GM12878 (cell line): ENCODE results near the gene KLRK1. TPM values are rescaled to one million over a fixed set of nuclear protein-coding genes. Genes with fewer than 3 reads are reported as not detected.

Experiments used
- EGR1 ChIP-seq, 2 experiments: IDR thresholded peaks; 1 replicate in 1 of 2; 2 replicates in 1 of 2; pipeline ENCODE4 v1.6.1; 2011 to 2012; ENCODE audit warnings: low read depth in 2 of 2, low read length in 2 of 2, borderline replicate concordance in 1 of 2, mild to moderate bottlenecking in 1 of 2, moderate library complexity in 1 of 2
- EP300 ChIP-seq, 2 experiments: fragments of 150-350 bp in 1 of 2; IDR thresholded peaks; 2 replicates each; pipeline ENCODE4 v1.6.1; 2011 to 2012; ENCODE audit warnings: low read depth in 2 of 2, low read length in 2 of 2, borderline replicate concordance in 1 of 2, improper control_type of control experiment in 1 of 2, inconsistent platforms in 1 of 2; ENCODE audit not compliant: control insufficient read depth in 1 of 2
- ETV6 ChIP-seq, 2 experiments: fragments of 450-650 bp in 1 of 2; IDR thresholded peaks in 1 of 2; conservative IDR thresholded peaks in 1 of 2; 2 replicates each; pipeline ENCODE4 v1.6.1; 2014; ENCODE audit warnings: antibody characterized with exemption in 1 of 2, borderline replicate concordance in 1 of 2, low read depth in 1 of 2, mild to moderate bottlenecking in 1 of 2, moderate library complexity in 1 of 2
- FOXM1 ChIP-seq: IDR thresholded peaks from 2 replicates; pipeline ENCODE4 v1.6.1; 2012; ENCODE audit warnings: low read depth, mild to moderate bottlenecking, inconsistent platforms, low read length, moderate library complexity
- HCFC1 ChIP-seq: fragments of 150-350 bp; IDR thresholded peaks from 2 replicates; pipeline ENCODE4 v1.6.1; 2014; ENCODE audit warnings: low read length
- HDAC2 ChIP-seq: fragments of 200-600 bp; sonication (generic); IDR thresholded peaks from 2 replicates; pipeline ENCODE4 v1.6.1; 2017
- IKZF1 ChIP-seq: fragments of 450-650 bp; conservative IDR thresholded peaks from 2 replicates; pipeline ENCODE4 v1.6.1; 2017; ENCODE audit warnings: antibody characterized with exemption, mild to moderate bottlenecking
- IKZF2 ChIP-seq, 2 experiments: fragments of 450-650 bp; IDR thresholded peaks; 2 replicates each; pipeline ENCODE4 v1.6.1; 2017; ENCODE audit warnings: mild to moderate bottlenecking in 2 of 2, moderate library complexity in 2 of 2
- MEF2B ChIP-seq: fragments of 450-650 bp; IDR thresholded peaks from 2 replicates; pipeline ENCODE4 v1.6.1; 2018; ENCODE audit warnings: mild to moderate bottlenecking, moderate library complexity; ENCODE audit not compliant: partially characterized antibody, poor library complexity, severe bottlenecking
- NBN ChIP-seq: fragments of 450-650 bp; IDR thresholded peaks from 2 replicates; pipeline ENCODE4 v1.6.1; 2016
- NFIC ChIP-seq: IDR thresholded peaks from 2 replicates; pipeline ENCODE4 v1.6.1; 2012; ENCODE audit warnings: low read depth, mild to moderate bottlenecking, inconsistent platforms, low read length, moderate library complexity
- POLR2A ChIP-seq: IDR thresholded peaks from 2 replicates; pipeline ENCODE4 v1.6.1; 2011; ENCODE audit warnings: low read depth, mild to moderate bottlenecking, low read length
- RCOR1 ChIP-seq: conservative IDR thresholded peaks from 2 replicates; pipeline ENCODE4 v1.6.1; 2012; ENCODE audit warnings: low read depth, low read length, improper control_type of control experiment
- RUNX3 ChIP-seq: IDR thresholded peaks from 2 replicates; pipeline ENCODE4 v1.6.1; 2012; ENCODE audit warnings: low read length, inconsistent platforms
- SMAD5 ChIP-seq: IDR thresholded peaks from 2 replicates; pipeline ENCODE4 v1.6.1; 2016; ENCODE audit warnings: antibody characterized with exemption, low read depth
- TBL1XR1 ChIP-seq: IDR thresholded peaks from 2 replicates; pipeline ENCODE4 v1.6.1; 2012; ENCODE audit warnings: low read depth, low read length, improper control_type of control experiment
- TCF12 ChIP-seq: IDR thresholded peaks from 2 replicates; pipeline ENCODE4 v1.6.1; 2011; ENCODE audit warnings: low read depth, mild to moderate bottlenecking, low read length
- polyA plus RNA-seq, 11 experiments: library from polyadenylated mRNA; depleted of rRNA in 4 of 11; unstranded in 6 of 11; stranded (reverse) in 5 of 11; fragments of >200 nt; fragmentation: Nextera tagmentation in 4 of 11; fragmentation: Illumina TruSeq in 1 of 11; extraction: Ambion mirVana in 4 of 11; extraction: Trizol in 1 of 11; gene quantifications; 1 replicate in 1 of 11; 2 replicates in 10 of 11; pipeline versions ENCODE4 v1.2.1 to v1.2.3, GENCODE V29; 2011 to 2016; ENCODE audit warnings: inconsistent platforms in 2 of 11, missing spikeins in 2 of 11, low read depth in 1 of 11
- total RNA-seq, 4 experiments: library from RNA; depleted of rRNA in 3 of 4; stranded (reverse); fragments of >200 nt in 3 of 4; fragmentation: Illumina TruSeq in 1 of 4; extraction: Trizol in 1 of 4; gene quantifications; 2 replicates each; pipeline versions ENCODE4 v1.2.1 to v1.2.3, GENCODE V29; 2013 to 2021
- TF ChIP-seq, protein P1 (sequence below): fragments of 450-650 bp; IDR thresholded peaks from 2 replicates; pipeline ENCODE4 v1.6.1; 2017; ENCODE audit warnings: mild to moderate bottlenecking
- TF ChIP-seq, protein P2 (sequence below): fragments of 450-650 bp; IDR thresholded peaks from 2 replicates; pipeline ENCODE4 v1.6.1; 2017; ENCODE audit warnings: mild to moderate bottlenecking, low read depth, inconsistent platforms; ENCODE audit not compliant: poor library complexity, severe bottlenecking
- TF ChIP-seq, protein P3 (sequence below): IDR thresholded peaks from 2 replicates; pipeline ENCODE4 v1.6.1; 2011; ENCODE audit warnings: borderline replicate concordance, low read depth, mild to moderate bottlenecking, moderate library complexity, mixed read lengths, low read length; ENCODE audit not compliant: insufficient read depth; ENCODE audit errors: extremely low read length
- TF ChIP-seq, protein P4 (sequence below): IDR thresholded peaks from 2 replicates; pipeline ENCODE4 v1.6.1; 2012; ENCODE audit warnings: mild to moderate bottlenecking, low read depth, low read length

The KLRK1 gene
- total and polyA plus RNA-seq, 10 of the 15 experiments (the other 5 are each of a cell fraction or from before 2014, with no cell fraction given): 0.27 to 2.0 (median 0.99) TPM

DNA sequence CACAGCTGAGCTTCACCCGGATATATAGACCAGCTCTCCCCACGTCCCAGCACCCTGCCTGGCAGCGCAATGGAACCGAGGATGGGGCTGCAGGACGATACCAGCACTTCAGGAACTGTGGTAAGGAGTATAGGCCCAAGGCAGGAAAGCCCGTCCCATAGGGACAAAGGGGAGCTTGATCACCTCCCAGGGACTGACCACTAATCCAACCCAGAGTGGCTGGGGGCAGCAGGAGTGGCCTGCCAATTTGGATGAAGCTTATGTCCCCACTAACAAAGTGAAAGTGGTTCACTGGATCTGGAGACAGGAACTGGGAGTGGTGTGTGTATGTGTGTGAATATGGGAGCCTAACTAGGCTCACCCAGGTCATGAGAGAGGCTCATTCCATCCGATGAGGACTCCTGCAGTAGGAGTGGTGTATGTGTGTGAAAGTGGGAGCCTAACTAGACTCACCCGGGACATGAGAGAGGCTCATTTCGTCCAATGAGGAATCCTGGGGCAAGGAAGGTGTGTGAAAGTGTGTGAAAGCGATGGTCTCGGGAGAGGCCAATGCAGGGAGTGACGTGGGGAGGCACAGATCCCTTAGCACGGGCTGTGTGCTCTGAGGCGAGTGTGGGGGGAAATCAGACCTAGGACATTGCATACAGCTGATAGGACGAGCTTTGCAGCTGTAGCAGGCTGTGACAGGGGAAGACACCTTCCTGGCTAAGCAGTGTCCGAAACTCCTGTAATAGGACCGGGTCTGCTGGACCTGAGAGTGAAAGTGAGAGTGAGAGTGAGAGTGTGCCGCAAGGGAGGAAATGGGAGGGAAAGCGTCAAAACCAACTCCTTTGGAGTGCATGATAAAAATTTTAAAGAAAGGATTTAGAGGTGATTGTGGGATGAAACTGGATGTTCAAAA is 25.7 kb downstream of the KLRK1 start (continued):
- TF ChIP-seq RUNX3 (peak; percentile 83), RCOR1 (no peak), SMAD5 (peak; percentile 63; the same call in 1 of the 2 replicates), TCF12 (peak; percentile 85), NBN (0 out of 2 replicates have a peak, but pooled peaks have one; percentile 58), HCFC1 (no peak), MEF2B (peak; percentile 61), TBL1XR1 (peak; percentile 72; the same call in 1 of the 2 replicates), EGR1 (IDR thresholded peaks at IDR 0.05; ENCODE audit: borderline replicate concordance in 1 of 2, low read depth in 2 of 2, low read length in 2 of 2) (peak in 1 of 2 experiments; percentile 59; a peak in 2 of 3 replicates), IKZF2 (IDR thresholded peaks at IDR 0.05) (peak; percentile 86 to 91), FOXM1 (peak; percentile 11; the same call in 1 of the 2 replicates), NFIC (peak; percentile 86), HDAC2 (no peak), IKZF1 (peak; percentile 83; the same call in 1 of the 2 replicates), POLR2A (peak; percentile 75), EP300 (IDR thresholded peaks at IDR 0.05; ENCODE audit: borderline replicate concordance in 1 of 2, control insufficient read depth in 1 of 2, low read depth in 2 of 2, low read length in 2 of 2) (peak in 1 of 2 experiments; percentile 44; a peak in 3 of 4 replicates), ETV6 (conservative IDR thresholded peaks at IDR 0.05 in 1 of 2, IDR thresholded peaks at IDR 0.05 in 1 of 2; ENCODE audit: borderline replicate concordance in 1 of 2, low read depth in 1 of 2) (peak in 1 of 2 experiments; percentile 94; a peak in 2 of 4 replicates)
- TF ChIP-seq, protein P1, sequence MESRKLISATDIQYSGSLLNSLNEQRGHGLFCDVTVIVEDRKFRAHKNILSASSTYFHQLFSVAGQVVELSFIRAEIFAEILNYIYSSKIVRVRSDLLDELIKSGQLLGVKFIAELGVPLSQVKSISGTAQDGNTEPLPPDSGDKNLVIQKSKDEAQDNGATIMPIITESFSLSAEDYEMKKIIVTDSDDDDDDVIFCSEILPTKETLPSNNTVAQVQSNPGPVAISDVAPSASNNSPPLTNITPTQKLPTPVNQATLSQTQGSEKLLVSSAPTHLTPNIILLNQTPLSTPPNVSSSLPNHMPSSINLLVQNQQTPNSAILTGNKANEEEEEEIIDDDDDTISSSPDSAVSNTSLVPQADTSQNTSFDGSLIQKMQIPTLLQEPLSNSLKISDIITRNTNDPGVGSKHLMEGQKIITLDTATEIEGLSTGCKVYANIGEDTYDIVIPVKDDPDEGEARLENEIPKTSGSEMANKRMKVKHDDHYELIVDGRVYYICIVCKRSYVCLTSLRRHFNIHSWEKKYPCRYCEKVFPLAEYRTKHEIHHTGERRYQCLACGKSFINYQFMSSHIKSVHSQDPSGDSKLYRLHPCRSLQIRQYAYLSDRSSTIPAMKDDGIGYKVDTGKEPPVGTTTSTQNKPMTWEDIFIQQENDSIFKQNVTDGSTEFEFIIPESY: no peak
- TF ChIP-seq, protein P2, sequence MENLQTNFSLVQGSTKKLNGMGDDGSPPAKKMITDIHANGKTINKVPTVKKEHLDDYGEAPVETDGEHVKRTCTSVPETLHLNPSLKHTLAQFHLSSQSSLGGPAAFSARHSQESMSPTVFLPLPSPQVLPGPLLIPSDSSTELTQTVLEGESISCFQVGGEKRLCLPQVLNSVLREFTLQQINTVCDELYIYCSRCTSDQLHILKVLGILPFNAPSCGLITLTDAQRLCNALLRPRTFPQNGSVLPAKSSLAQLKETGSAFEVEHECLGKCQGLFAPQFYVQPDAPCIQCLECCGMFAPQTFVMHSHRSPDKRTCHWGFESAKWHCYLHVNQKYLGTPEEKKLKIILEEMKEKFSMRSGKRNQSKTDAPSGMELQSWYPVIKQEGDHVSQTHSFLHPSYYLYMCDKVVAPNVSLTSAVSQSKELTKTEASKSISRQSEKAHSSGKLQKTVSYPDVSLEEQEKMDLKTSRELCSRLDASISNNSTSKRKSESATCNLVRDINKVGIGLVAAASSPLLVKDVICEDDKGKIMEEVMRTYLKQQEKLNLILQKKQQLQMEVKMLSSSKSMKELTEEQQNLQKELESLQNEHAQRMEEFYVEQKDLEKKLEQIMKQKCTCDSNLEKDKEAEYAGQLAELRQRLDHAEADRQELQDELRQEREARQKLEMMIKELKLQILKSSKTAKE: peak; percentile 56
- TF ChIP-seq, protein P3, sequence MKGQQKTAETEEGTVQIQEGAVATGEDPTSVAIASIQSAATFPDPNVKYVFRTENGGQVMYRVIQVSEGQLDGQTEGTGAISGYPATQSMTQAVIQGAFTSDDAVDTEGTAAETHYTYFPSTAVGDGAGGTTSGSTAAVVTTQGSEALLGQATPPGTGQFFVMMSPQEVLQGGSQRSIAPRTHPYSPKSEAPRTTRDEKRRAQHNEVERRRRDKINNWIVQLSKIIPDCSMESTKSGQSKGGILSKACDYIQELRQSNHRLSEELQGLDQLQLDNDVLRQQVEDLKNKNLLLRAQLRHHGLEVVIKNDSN: no peak
- TF ChIP-seq, protein P4, sequence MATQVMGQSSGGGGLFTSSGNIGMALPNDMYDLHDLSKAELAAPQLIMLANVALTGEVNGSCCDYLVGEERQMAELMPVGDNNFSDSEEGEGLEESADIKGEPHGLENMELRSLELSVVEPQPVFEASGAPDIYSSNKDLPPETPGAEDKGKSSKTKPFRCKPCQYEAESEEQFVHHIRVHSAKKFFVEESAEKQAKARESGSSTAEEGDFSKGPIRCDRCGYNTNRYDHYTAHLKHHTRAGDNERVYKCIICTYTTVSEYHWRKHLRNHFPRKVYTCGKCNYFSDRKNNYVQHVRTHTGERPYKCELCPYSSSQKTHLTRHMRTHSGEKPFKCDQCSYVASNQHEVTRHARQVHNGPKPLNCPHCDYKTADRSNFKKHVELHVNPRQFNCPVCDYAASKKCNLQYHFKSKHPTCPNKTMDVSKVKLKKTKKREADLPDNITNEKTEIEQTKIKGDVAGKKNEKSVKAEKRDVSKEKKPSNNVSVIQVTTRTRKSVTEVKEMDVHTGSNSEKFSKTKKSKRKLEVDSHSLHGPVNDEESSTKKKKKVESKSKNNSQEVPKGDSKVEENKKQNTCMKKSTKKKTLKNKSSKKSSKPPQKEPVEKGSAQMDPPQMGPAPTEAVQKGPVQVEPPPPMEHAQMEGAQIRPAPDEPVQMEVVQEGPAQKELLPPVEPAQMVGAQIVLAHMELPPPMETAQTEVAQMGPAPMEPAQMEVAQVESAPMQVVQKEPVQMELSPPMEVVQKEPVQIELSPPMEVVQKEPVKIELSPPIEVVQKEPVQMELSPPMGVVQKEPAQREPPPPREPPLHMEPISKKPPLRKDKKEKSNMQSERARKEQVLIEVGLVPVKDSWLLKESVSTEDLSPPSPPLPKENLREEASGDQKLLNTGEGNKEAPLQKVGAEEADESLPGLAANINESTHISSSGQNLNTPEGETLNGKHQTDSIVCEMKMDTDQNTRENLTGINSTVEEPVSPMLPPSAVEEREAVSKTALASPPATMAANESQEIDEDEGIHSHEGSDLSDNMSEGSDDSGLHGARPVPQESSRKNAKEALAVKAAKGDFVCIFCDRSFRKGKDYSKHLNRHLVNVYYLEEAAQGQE: no peak
